ENCODE data around the gene MST1. TPM values are rescaled to one million over a fixed set of nuclear protein-coding genes. Genes with fewer than 3 reads are reported as not detected.
A peak's percentile ranks its signal among the peaks of the same experiment; 100 is the strongest.

Gene MST1
- total RNA-seq, 2 donors from 2014 or later: 10.2 to 32.2 TPM

GRCh38 chr3:49721896-49722781 is 32.9 kb upstream of the MST1 start:
- H3K4me3 ChIP-seq: peak overlapping the region in 1 of 2 donors; percentile 92
- peak overlapping the region; percentile 97 to 98 for H3K27ac ChIP-seq
- peaks cover 0 to 9% of the 10 kb centered on the region in 2 donors for H3K36me3 ChIP-seq
- no peaks in the 10 kb centered on the region for H3K27me3 ChIP-seq (replicated peaks; ENCODE audit: insufficient read depth)
- TF ChIP-seq POLR2A (IDR thresholded peaks at IDR 0.05) (no peak), POLR2AphosphoS5 (IDR thresholded peaks at IDR 0.05) (no peak), CTCF (IDR thresholded peaks at IDR 0.05) (no peak)
- H3K9me3 ChIP-seq: no peaks in the 10 kb centered on the region
- intact Hi-C loops (cut with DNase I): loop anchor here (5.0 kb wide), 1 partner anchor 65 kb away; the partner anchor contains the start of gene IP6K1
- WGBS: 86% methylated on average over 26 of the region's 26 CpGs
- no peak for DNase-seq (ENCODE audit: low spot score)
- peaks cover 20% of the 10 kb centered on the region for H3K4me1 ChIP-seq (replicated peaks)

- Histone ChIP-seq H3K4me1 (replicated peaks) (peaks cover 20% of the 10 kb centered on the region), H3K27me3 (replicated peaks; ENCODE audit: insufficient read depth) (no peaks in the 10 kb centered on the region), H3K36me3 (peaks cover 0 to 5% of the 10 kb centered on the region in 2 donors), H3K4me3 (no peak overlapping the region), H3K27ac (no peak overlapping the region), H3K9me3 (no peaks in the 10 kb centered on the region)
- intact Hi-C loops (cut with DNase I): loop anchor here (5.0 kb wide), 1 partner anchor 66 kb away; the partner anchor contains the start of gene IP6K1
- DNase-seq (ENCODE audit: low spot score): no peak
- TF ChIP-seq POLR2A (IDR thresholded peaks at IDR 0.05) (no peak), CTCF (IDR thresholded peaks at IDR 0.05) (no peak), POLR2AphosphoS5 (IDR thresholded peaks at IDR 0.05) (no peak)
- WGBS: 69% methylated on average over 9 of the region's 9 CpGs
Observed at GRCh38 chr3:49721596-49721895, 32.3 kb upstream of the MST1 start.

- intact Hi-C loops (cut with DNase I): loop anchor here (5.0 kb wide), 1 partner anchor 66 kb away; the partner anchor contains the start of gene IP6K1
- Histone ChIP-seq H3K9me3 (no peaks in the 10 kb centered on the region), H3K4me1 (replicated peaks) (peaks cover 20% of the 10 kb centered on the region), H3K27me3 (replicated peaks; ENCODE audit: insufficient read depth) (no peaks in the 10 kb centered on the region), H3K4me3 (no peak overlapping the region), H3K27ac (no peak overlapping the region), H3K36me3 (peaks cover 0 to 5% of the 10 kb centered on the region in 2 donors)
- no peak for DNase-seq (ENCODE audit: low spot score)
- 54% methylated on average over 4 of the region's 4 CpGs for WGBS
- TF ChIP-seq POLR2AphosphoS5 (IDR thresholded peaks at IDR 0.05) (no peak), CTCF (IDR thresholded peaks at IDR 0.05) (no peak), POLR2A (IDR thresholded peaks at IDR 0.05) (no peak)
Observed at GRCh38 chr3:49720855-49721595, 31.8 kb upstream of the MST1 start.

GRCh38 chr3:49719214-49719884 is 30.1 kb upstream of the MST1 start, which contains the start of gene AMIGO3:
Gene AMIGO3, minus strand, starts transcription at chr3:49719684. Its CDS starts 219 bp downstream, at chr3:49719465.
- no peaks in the 10 kb centered on the region for H3K27me3 ChIP-seq (replicated peaks; ENCODE audit: insufficient read depth)
- H3K9me3 ChIP-seq: no peaks in the 10 kb centered on the region
- peak within 1 kb of the TSS; percentile 2 to 56 for H3K27ac ChIP-seq
- WGBS: under 1% methylated on average over 36 of the region's 50 CpGs
- peak; percentile 96 for DNase-seq (ENCODE audit: low spot score)
- TF ChIP-seq POLR2AphosphoS5 (IDR thresholded peaks at IDR 0.05) (peak; percentile 99), POLR2A (IDR thresholded peaks at IDR 0.05) (peak; percentile 96), CTCF (IDR thresholded peaks at IDR 0.05) (peak in 3 of 4 experiments; percentile 33 to 65 (median 50))
- peaks cover 0 to 5% of the 10 kb centered on the region in 2 donors for H3K36me3 ChIP-seq
- H3K4me3 ChIP-seq: peak within 1 kb of the TSS; percentile 26 to 45
- H3K4me1 ChIP-seq (replicated peaks): peaks cover 15% of the 10 kb centered on the region
- intact Hi-C loops (cut with DNase I): no loop called here
